Effector CD4-positive, alpha-beta T cell (primary cell): ENCODE results near the gene VIL1.

Source experiments
- DNase-seq: peaks from one replicate; pipeline ENCODE4 v3.0.0-alpha.2; 2020

Gene VIL1

GRCh38 chr2:218395456-218395825, 23.5 kb upstream of the VIL1 start:
- DNase-seq = no peak

GRCh38 chr2:218395826-218396687, 22.9 kb upstream of the VIL1 start:
- peak; percentile 89 for DNase-seq

GRCh38 chr2:218396688-218397462, 22.0 kb upstream of the VIL1 start:
- DNase-seq = peak; percentile 65

- DNase-seq = no peak
These were observed 21.5 kb upstream of the VIL1 start for GRCh38 chr2:218397463-218397819.

- no peak for DNase-seq
These were observed 21.0 kb upstream of the VIL1 start for GRCh38 chr2:218397820-218398436.

- peak; percentile 51 for DNase-seq
These were observed 20.2 kb upstream of the VIL1 start for GRCh38 chr2:218398437-218399390.

GRCh38 chr2:218399391-218400166, 19.3 kb upstream of the VIL1 start, which contains the start of gene CTDSP1:
Gene CTDSP1, plus strand, starts transcription at chr2:218399868. Its CDS starts 223 bp downstream, at chr2:218400091.
- peak; percentile 90 for DNase-seq

GRCh38 chr2:218400167-218400929, 18.6 kb upstream of the VIL1 start:
- DNase-seq = peak; percentile 34

- no peak for DNase-seq
These were observed 17.7 kb upstream of the VIL1 start for GRCh38 chr2:218400930-218401881.

- no peak for DNase-seq
These were observed 17.0 kb upstream of the VIL1 start for GRCh38 chr2:218401890-218402289.

GRCh38 chr2:218402491-218402901, 16.4 kb upstream of the VIL1 start:
- DNase-seq = no peak

GRCh38 chr2:218402911-218403411, 16.0 kb upstream of the VIL1 start:
- DNase-seq = no peak

- DNase-seq = no peak
These were observed 15.1 kb upstream of the VIL1 start for GRCh38 chr2:218403810-218404209.

- DNase-seq = no peak
These were observed 14.4 kb upstream of the VIL1 start for GRCh38 chr2:218404351-218405085.

- no peak for DNase-seq
These were observed 13.7 kb upstream of the VIL1 start for GRCh38 chr2:218405086-218405745.

GRCh38 chr2:218405746-218406208, 13.1 kb upstream of the VIL1 start:
- DNase-seq = no peak

- DNase-seq = peak; percentile 84
These were observed 12.5 kb upstream of the VIL1 start for GRCh38 chr2:218406209-218406948.
